A549 (cell line): ENCODE measurements around the gene EIF3D.

Experiments
- BHLHE40 ChIP-seq: IDR thresholded peaks from 2 replicates; pipeline ENCODE4 v1.6.1; 2012; ENCODE audit warnings: low read depth, low read length, inconsistent platforms
- CTCF ChIP-seq: fragments of >200 bp; sonication (Bioruptor Twin); formaldehyde crosslinking; IDR thresholded peaks from 3 replicates; pipeline ENCODE4 v1.5.1; 2016
- EP300 ChIP-seq, 2 experiments: fragments of >200 bp; sonication (Bioruptor Twin); formaldehyde crosslinking; IDR thresholded peaks; 2 replicates in 1 of 2; 3 replicates in 1 of 2; pipeline ENCODE4 v1.6.1; 2016 to 2017
- FOSL2 ChIP-seq, 2 experiments: fragments of 450-650 bp in 1 of 2; fragments of >200 bp in 1 of 2; sonication (Bioruptor Twin) in 1 of 2; formaldehyde crosslinking; IDR thresholded peaks; 2 replicates each; pipeline versions ENCODE4 v1.5.0 to v1.6.1; 2016 to 2020; ENCODE audit warnings: mild to moderate bottlenecking in 1 of 2, moderate library complexity in 1 of 2
- KDM1A ChIP-seq: fragments of 200-600 bp; sonication (generic); IDR thresholded peaks from 2 replicates; pipeline ENCODE4 v1.6.1; 2016; ENCODE audit warnings: low read depth, mild to moderate bottlenecking
- MYC ChIP-seq: IDR thresholded peaks from 2 replicates; pipeline ENCODE4 v1.6.1; 2012; ENCODE audit warnings: mild to moderate bottlenecking, inconsistent platforms, low read length, improper control_type of control experiment, borderline replicate concordance
- POLR2A ChIP-seq: IDR thresholded peaks from 2 replicates; pipeline ENCODE4 v1.6.1; 2012; ENCODE audit warnings: mild to moderate bottlenecking, low read length
- USF2 ChIP-seq: fragments of 450-650 bp; IDR thresholded peaks from 2 replicates; pipeline ENCODE4 v1.6.1; 2014; ENCODE audit warnings: antibody characterized with exemption

- no peak for TF ChIP-seq POLR2A
- TF ChIP-seq BHLHE40 = no peak
- TF ChIP-seq FOSL2 (IDR thresholded peaks at IDR 0.05) = no peak
- no peak for TF ChIP-seq FOSL2 (CRISPR knock-in tag; IDR thresholded peaks at IDR 0.05)
- TF ChIP-seq EP300 (IDR thresholded peaks at IDR 0.05) = no peak
- no peak for TF ChIP-seq USF2
- no peak for TF ChIP-seq CTCF
- no peak for TF ChIP-seq MYC
- no peak for TF ChIP-seq KDM1A
These were observed 12.1 kb upstream of the EIF3D start for GRCh38 chr22:36540867-36541642.
